HG03521 (cell line): ENCODE results near the gene PLXND1.

ENCODE experiments used
- ATAC-seq: cut with Tn5 transposase; IDR thresholded peaks from one replicate; pipeline ENCODE4 v1.9.1; 2021; ENCODE audit warnings: mild to moderate bottlenecking, moderate library complexity; ENCODE audit not compliant: unreplicated experiment

Gene PLXND1

DNA sequence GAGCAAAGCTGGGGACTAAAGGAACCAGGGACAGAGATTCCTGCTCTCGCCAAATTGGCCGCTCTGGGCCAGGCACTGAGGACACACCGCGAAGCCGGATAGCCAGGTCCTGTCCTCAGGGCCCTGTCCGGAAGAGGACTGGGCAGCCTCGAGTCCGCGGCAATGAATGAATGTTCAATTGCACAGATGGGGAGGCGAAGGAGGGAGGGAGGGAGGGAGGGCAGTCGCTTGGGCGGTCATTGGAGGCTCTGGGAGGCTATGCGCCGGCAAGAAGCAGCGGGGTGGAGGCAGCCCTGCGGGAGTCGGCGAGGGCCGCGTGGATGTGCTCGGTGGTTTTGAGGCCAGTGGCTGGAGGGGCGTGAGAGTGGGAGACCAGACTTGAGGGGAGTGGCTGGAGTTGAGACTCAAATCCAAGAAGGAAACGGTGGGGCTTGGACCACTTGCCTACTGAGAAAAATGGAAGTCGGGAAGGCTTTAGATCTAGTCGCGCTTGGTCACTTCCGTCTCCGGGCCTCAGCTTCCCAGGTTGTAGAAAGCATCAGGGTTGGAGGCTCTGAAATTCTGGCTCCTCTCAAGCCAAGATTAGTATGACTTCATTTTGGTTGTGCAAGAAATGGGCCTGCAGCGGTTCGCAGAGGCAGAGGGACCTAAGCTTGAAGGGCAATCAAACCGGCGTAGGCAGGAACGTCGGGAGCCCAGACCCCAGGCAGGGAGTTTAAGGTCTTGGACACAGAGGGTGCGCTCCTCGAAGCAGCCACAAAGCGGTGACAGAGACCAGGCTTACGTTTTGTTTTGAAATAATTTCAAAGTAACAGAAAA, 21.1 kb upstream of the PLXND1 start:
- ATAC-seq = peak; percentile 41

DNA sequence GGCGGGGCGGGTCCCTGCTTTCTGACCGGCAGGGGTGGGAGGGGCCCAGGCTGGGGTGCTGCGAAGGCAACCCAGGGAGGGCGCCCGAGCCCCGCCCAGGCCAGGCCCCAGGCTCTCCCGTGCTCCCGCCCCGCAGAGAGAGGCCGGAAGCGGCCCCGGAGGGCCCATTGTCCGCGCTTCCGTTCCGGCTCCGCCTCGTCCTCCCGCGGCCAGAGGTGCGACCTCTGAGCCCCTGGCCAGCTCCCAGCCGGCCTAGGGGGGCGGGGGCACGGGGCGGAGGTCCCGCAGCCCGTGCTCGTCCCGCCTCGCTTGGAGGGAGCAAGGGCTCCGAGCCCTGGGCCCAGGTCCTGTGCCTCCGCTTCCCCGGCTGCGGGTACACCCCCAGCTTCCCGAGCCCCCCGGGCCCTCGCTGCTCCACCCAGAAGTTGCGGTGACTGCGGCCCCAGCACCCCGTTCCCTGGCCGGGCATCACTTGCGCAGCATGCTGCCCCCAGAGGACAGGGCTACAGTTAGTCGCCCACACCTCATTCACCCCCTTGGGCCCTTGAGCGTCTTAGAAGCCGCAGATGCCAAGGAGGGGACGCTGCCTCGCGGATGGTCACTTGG, 20.4 kb upstream of the PLXND1 start:
- peak; percentile 92 for ATAC-seq

DNA sequence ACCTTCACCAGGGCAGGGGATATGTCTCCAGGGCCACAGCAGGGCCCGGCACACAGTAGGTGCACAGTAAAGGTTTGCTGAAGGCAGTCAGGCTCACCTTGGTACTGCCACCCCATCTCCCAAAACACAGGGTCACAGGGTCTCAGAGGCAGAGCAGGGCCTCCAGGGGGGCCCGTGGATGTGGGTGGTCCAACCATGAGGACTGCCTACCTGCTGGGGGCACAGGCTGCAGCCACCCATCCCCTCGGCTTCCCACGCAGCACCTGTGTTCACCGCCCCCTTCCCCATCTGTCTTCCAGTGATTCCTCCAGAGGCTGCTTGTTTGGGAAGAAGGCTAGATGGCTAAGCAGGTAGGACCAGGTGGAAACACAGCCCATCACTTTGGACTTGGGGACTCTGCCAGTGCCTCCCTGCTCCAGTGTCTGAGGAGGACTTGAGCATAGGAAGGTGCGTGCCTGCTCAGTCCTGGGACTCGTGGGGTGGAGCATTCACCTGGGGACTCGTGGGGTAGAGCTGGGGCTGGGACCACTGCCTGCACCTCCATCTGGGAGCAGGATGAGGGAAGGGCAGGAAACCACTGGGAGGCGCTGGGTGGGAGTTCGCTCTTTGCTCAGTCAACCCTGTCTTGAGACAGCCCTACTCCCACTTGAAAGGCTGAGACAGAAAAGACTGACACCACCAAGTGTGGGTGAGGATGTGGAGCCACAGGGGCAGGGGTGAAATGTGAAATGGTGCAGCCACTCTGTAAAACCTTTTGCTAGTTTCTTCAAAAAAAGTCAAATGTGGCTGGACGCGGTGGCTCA, 18.8 kb upstream of the PLXND1 start:
- ATAC-seq = no peak

DNA sequence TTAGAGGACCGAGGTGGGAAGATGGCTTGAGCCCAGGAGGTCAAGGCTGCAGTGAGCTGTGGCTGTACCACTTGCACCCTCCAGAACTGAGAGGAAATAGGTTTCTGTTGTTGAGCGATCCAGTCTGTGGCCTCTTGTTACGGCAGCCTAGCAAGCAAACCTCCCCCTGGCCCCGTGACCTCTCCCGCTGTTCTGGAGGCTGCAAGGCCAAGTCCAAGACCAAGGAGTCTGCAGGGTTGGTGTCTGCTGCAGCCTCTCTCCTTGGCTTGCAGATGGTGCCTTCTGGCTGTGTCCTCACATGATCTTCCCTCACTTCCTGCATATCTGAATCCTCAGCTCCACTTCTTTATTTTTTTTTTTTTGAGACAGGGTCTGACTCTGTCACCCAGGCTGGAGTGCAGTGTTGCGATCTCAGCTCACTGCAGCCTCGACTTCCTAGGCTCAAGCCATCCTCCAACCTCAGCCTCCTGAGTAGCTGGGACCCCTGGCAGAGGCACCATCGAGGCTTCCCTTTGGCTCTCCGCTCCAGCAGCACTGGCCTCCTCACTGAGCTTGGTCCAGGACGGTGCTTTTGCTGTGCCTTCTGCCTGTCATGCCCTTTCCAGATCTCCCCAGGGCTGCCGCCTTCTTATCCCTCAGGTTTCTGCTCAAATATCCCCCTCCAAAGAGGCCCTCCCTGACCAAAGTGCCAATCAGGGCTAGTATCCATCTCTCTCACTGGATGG, 18.0 kb upstream of the PLXND1 start:
- ATAC-seq = no peak

DNA sequence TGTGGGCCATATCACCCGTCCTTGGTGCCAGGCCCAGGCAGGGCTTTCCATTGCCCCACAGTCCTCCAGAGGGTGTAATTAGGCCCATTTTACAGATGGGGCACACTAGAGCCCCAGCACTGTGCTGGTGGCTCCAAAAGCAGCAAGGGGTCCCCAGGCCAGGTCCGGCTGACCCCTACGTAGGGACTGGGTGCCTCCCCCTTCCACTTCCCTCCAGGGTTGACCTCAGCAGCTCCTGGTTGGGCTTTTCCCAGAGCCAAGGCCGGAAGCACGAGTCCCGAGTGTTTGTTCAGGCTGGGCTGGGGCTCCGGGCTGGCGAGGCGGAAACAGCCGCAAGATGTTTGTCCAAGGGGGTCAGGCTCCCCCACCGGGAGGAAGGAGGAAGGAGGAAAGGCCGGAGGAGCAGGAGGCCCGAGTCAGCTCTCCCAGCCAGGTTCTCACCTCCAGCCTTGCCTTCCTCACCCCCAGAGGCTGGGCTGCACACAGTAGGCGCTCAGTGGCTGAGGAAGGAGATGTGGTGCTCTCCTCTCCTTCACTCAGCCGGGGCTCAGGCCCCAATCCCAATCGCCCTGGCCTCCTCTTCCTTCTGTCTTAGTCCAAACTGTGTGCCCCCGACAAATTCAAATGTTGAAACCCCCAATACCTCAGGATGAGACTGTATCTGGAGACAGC, 17.1 kb upstream of the PLXND1 start:
- no peak for ATAC-seq

DNA sequence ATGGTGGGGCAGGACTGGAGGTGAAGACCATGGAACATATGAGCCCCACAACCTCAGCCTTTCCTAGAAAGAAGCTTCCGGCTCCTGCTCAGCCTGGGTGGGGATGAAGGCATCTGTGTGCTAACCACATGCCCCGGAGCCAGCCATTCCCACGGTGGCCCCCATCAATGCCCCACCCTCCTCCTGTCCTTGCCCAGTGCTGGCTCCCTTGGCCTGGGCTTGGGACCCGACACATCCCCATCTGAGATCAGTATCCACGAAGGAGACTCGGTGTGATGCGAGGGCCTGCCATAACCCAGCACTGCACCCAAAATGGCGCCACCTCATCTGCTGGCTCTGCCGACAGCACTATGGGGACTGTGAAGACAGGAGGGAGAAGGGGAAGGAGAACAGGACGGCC, 16.5 kb upstream of the PLXND1 start:
- no peak for ATAC-seq

DNA sequence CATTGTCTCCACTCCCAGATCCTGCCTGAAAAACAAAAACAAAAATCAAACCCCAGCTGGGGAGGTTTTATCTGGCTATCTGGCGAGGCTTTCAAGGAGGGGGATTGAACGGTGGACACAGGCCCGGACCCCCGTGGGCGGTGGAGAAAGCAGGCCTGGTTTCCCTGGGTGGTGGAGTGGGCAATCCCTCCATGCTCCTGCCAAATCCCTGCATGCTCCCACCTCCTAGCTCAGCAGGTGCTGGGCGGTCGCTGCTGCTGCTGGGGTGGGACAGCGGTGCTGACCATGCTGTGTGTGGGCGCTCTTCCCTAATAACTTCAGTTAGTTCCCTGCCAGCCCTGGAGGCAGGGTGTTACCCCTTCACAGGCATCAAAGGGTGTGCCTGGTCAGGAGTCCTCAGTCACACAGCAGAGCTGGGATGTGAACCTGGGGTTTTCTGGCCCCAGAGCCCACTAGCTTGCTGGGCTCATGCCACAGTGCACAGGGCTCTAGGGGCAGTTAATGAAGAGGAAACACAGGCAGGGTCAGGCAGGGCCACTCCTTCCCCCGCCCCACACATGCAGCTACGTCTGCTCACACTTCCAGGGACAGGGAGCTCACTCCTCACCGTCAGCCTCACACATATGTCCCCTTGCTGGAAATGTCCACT, 15.9 kb upstream of the PLXND1 start:
- ATAC-seq = no peak

DNA sequence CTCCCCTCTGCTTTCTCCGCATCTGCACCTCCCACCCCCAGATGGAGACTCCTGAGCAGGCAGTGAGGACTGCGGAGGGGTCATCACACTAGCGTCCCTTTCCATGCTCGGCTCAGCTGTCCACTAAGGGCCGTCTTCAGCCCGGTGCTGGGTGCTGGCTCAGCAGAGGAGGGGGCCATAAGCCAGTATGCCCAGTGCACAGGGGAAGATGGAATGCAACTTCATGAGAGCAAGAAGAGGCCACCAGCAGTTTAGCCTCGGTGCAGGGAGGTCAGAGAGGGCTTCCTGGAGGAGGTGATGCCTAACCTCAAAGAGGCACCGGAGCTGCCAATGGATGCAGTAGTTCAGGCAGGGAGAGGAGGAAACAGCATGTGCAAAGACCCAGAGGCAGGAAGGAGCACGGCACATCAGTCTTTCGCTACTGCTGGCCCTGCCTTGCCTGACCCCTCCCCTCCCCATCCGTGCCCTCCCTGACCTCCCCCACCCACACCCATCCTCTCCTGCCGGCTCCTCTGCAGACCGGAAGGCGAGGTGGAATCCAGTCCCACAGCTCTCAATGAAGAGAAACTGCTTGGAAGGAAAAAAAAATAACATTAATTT, 15.2 kb upstream of the PLXND1 start:
- no peak for ATAC-seq

DNA sequence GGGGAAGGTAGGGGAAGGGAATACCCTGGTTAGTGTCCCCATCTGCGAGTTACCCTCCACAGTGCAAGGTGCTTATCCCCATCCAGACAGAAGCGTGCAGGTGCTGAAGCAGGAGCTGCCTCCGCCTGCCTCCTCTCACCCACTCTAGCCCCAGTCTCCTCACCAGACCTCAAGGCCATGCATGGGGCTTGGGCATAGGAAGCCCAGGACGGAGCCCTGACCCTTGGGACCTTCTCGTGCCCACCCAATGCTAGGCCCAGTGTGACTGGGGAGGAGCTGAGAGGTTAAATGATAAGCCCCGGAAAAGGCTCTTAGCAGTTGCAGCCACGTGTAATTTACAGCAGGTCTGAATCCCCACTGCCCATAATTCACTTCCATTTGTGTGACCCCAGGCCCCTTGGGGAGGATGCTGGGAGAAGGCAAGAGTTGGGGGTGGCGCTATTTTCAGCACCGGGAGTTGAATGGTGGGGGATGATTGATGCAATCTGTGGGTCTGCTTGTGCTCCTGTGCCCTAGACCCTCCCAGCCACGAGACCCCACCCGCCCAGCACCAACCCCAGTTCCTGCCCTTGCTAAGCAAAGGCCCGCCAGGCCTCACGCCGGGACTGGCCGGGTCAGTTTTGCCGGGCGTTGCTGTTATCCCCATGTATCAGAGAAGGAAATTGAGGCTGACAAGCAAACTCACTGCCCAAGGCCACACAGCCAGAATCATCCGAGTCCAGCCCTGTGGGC, 14.5 kb upstream of the PLXND1 start:
- no peak for ATAC-seq

DNA sequence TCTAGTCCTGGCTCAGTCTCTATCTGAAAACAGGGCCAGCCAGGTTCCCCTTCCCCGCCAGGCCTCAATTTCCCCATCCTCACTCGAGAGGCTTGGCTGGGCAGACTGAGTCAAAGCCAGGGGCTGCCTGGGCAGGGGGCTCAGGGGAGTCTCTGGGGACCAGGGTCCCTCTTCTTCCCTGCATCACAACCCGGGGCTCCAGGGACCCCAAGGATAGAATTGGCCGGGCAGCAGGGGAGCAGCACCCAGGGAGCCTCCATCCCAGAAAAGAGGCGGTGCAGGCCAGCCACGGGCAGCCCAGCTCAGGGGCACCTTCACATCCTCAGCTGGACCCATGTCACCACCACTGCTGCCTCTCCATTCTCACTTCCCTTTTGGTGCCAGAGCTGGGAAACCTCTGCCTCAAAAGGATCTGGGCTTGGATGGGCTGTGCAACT, 13.3 kb upstream of the PLXND1 start:
- no peak for ATAC-seq

DNA sequence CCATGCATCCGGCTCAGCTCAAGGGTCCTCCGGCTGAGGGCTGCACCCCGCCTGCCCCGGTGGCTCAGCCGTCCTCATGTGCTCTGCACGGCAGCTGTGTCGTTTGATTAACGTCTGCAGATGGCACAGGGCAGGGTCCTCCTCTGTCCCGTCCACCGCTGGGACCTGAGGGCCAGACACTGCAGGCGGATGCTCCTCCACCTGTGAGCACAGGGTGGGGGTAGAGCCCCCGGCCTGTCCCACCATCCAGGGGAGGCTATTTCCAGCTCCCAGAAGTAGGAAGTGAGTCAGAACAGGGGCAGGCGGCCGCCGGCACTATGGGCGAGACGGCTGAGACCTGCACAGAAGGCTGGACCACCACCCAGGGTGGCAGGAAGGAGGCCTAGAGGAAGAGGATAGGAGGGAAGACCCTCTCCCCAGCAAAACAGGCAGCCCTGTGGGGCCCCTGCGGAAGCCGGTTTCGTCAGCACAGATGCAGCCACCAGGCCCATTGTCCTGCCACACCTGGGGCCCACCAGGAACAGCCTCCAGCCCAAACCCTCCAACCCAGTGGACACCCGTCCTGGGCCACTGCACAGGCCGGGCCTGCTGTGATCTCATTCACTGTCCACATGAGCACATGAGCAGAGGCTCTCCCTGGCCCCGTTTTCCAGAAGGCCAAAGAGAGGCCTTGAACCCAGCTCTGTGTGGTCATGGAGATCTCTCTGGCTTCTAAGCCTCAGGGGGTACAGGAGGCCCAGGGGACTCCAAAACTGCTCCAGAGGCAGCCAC, 12.6 kb upstream of the PLXND1 start:
- ATAC-seq = no peak

DNA sequence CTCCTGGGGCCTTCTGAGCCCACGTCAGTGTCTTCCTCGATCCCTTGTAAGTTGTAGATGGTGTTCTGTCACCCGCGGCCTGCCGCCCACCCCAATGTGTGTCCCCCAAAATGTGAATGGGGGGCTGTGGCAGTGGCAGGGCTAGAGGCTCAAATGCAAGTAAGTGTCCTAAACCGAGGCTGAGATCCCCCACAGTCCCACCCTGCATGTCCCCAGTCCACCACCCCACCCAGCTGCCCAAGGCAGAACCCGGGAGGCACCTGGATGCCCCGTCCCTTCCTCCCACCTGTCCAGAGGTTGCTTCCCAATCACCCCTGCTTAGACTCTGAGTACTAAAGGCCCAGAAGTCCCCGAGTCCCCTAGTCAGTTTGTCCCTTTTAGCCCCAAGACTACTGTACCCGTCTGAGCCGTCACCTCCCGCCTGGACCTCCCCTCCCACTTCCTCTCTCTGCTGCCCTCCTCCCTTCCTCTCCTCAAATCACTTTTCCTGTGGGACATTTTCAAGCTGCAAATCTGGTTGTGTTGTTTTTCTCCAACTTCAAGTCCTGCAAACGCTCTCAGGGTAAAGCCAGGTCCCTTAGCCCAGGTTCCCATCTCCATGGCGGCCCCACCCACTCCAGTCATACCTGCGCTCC, 11.8 kb upstream of the PLXND1 start:
- ATAC-seq = no peak

DNA sequence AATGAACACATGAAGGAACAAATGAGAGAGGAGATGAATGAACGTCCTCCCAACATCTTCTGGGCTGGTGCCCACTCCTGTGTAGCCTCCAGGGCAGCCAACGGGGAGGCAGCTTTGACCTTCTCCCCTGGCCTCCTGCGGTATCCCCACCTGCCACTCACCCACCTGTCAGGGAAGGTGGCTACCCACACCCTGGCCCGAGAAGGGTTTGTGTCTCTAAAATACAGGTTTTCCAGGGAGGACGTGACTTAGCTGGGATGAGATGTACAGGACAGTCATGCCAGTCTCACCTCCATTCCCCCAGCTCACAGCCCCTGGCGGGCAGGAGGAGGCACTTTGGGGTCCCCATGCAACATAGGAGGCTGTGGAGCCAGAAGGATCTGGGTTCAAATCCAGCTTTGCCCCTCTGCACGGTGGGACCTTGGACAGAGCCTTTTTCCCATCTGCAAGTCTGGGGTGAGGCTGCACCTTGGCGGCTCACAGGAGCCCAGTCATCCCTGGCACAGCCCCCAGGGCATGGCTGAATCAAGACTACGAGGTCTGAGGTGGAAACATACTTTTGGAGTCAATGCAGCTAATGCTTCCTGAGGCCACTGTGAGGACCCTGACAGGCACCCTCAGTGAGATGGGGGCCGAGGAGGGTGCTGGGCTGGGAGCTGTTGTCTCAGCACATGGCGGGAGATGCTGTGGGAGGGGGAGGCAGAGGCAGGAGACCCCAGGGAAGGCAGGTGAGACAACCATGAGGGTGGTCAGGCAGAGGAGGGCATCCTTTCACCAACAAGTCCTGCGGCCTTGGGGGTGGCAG, 11.1 kb upstream of the PLXND1 start:
- no peak for ATAC-seq

DNA sequence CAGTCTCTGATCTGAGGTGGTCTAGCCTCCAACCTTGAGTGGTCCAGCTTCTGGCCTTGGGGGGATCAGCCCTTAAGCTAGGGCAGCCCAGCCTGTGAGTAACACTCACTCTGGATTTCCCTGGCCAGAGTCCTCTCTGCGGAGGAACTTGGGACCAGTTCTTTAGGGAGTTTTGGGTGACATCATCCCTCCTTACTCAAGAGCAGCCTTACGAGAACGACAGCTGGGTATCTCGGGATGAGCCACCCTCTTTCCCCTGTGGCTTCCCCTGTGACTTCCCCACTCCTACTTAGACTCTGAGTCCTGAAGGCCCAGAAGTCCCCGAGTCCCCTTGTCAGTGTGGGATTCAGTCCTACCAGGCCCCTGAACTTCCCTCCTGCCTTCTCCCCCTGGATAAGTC, 10.2 kb upstream of the PLXND1 start:
- ATAC-seq = no peak

DNA sequence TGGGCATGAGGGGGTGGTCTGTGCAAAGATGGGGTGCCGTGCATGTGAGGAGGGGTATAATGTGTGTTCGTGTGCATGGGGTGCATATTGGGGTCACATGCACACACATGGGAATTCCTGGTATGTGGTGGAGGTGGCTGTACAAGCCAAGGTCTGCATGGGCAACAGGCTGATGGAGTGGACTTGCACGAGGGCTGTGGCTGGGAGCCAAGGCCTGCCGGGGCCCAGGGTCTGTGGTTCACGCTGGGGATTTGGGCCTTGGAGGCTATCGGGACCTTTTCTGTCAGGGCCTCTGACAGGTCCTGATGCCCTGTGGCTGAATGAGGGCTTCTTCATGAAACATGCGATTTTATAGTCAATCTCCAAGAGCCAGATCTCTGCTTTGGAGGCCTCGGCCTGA, 9.8 kb upstream of the PLXND1 start:
- ATAC-seq = no peak

DNA sequence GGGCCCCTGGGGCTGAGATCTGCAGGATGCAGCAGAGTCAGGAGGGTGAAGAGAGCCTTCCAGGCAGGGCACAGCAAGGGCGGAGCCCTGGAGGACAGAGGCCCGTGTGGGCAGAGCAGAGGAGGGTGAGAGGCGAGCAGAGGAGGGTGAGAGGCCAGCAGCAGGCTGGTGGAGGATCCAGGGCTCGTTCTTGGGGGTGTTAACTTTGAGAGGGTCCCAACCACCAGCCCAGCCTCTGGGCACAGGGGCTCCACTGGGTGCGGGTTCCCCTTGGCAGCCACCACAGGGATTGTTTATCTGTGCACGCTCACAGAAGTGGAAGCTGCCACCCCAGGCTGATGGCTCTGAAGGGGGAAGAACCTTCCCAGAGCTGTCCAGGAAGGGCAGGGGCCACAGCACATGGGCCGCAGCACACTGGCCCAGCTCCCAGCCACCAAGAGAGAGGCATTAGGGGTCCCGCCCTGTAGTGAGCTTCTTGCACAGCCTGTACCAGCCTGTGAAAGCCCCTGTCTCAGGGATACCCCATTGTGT, 9.3 kb upstream of the PLXND1 start:
- no peak for ATAC-seq

DNA sequence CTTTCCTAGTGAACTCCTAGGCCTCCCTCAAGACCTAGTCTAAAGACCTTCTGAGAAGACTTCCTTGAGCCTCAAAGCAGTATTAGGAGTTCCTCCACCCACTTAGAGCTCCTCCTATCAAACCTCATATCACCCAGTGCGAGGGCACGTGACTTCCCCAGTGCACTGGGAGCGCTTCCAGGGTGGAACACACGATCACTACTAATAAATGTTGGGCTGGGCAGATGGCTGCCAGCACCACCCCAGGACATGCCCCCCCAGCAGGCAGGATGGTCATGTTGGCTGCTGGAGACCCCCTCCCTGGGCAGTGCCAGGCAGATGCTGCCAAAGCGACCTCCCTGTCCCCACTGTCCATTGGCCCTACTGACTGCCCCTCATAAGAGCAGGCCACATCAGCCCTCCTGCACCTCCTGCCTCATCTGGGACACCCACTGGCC, 8.5 kb upstream of the PLXND1 start:
- no peak for ATAC-seq
